Inflammatory macrophage treated with lipopolysaccharide for 4 hours (primary cell): ENCODE results near the gene ORC5.

Experiments
- DNase-seq: peaks from one replicate; pipeline ENCODE4 v3.0.0-alpha.2; 2020

Gene ORC5

DNA sequence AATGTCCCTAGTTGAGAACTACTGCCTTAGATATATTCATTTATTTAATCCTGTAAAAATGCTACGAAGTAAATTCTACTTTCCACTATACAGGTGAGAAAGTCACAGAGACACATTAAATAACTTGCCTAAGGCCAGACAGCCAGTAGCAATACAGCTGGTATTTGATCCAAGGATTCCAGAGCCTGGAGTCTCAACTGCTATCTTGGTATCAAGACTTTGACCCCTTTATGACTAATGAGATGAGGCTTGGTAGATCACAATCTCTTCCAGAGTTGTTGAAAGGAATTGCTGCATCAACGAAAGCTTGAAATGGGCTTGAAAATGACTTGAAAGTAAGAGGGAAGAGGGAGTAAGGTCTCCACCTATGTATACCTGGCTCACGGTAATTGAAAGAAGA is 83.3 kb downstream of the ORC5 start:
- DNase-seq, result no peak

DNA sequence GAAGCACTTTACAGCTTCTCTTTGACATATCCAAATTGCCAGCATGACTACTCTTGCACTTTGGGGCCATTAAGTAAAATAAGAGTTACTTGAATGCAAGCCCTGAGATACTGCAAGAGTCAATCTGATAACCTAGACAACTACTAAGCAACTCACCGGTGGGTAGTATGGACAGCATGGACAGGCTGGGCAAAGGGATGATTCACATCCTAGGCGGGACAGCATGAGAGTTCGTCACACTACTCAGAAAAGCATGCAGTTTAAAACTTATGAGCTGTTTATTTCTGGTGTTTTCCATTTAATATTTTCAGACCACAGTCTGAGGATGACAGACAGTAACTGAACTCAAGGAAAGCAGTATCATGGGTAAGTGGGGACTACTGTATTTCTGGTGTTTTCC is 84.0 kb downstream of the ORC5 start:
- DNase-seq, result no peak

DNA sequence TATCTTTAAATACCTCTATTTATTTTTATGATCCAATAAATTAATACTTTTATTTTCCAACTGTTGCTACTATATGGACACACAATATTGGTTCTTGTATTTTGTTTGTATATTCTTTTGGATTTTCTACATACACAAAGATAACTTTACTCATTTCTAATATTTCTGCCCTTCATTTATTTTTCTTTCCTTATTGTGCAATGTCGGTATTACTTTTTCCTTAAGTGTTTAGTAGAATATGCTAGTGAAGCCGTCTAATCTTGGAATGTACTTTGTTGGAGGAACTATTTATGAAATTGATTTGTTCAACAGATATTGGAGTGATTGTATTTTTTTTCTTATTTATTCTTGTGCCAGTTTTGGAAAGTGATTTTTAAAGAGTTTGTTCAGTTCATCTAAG is 94.0 kb downstream of the ORC5 start:
- DNase-seq, result no peak

DNA sequence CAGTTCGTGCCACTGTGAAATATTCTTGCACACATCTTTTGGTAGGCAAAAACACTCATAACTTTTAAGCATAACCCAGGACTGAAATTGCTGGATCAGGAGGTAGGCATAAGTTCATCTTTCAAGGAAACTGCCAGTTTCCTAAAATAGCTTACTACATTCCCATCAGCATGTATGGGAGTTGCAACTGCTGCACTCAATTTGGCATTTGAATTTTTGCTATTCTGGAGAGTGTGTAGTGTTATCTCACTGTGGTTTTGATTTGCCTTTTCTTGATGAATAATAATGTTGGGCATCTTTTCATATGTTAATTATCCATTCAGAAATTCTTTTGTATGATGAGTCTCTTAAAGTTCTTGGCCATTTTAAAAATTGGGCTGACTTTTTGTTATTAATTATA is 95.2 kb downstream of the ORC5 start:
- DNase-seq, result no peak

DNA sequence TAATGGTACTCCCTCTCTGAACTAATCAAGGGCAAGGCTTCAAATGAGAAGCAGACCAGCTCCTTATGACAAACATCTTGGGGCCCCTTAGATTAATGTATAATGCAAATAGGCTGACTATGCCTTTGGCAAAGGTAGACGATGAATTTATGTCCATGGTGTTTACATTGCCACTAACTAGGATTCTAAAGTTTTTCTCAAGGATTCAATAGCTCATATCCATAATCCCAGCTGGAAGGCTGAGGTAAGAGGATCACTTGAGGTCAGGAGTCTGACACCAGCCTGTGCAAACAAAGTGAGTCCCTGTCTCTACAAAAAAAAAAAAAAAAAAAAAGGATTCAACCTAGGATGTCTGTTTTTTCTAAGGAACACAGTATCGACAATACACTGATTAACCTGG is 96.5 kb downstream of the ORC5 start:
- DNase-seq, result no peak

DNA sequence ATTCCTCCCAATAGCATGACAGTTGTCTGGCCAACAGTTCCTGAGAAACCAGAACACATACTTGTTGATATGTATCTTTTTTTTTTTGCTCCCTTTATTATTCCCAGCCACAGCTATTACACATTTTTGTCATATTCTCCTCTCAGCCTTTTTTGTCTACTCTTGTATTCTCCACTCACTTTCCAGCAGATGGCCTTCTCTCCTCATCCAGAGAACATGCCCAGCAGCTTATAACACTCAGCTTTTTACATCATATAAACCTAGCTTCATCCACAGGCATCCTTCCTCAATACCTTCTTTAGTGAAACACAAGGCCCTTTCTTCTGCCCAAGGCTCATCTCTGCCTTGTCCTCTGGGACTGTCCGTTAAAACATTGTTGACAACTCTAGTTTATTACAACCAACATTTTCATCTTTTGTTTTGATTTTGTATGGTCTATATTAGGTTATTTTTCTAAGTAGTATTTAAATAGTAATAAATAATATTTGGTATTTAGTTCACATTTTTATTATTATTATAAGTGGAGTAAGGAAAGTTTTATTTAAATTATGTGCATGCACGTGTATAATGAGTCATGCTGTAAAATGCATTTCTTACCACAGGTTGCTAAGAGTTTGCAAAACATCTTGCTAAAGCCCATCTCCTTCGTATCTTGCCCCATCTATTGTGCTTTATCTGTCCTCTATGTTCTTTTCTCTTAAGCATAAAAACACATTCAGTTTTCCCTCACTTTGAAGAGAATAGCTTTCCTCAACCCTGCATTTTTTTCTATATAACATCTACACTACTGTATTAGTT is 101.5 kb downstream of the ORC5 start:
- DNase-seq, result no peak

DNA sequence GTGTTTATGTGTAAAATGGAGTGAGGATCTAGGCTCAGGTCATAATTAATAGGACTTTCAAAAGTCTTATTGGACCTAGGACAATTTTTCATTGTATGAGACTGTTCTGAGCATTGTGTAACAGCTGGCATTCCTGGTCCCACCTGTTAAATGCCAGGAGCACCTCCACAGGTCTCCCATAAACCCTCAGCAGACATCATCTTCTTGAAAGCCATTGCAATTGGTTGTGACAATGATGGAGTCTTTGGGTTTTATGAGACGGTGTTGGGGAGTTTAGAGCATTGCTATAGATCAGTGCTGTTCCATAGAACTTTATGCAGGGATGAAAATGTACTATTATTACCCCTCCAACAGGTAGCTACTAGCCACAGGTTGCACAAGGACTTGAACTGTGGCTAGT is 108.9 kb downstream of the ORC5 start:
- no peak for DNase-seq

DNA sequence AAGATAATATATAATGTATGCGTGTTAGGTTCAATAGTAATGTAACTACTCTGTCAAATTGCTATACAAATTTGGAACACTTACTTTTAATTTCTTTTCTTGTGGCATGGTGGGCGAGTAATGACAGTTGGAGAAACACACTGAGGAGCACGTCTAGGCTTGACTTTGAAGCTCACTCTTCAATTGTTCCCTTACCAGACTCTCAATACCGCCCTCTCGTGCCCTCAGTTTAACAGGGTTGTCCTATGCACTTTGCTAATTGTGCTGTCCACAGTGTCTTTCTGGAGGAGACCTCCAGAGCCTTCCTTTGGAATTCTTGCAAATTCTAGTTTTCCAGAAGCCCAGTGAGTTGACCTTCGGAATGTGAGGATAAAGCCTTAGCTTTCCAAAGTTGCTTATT is 111.1 kb downstream of the ORC5 start:
- no peak for DNase-seq

DNA sequence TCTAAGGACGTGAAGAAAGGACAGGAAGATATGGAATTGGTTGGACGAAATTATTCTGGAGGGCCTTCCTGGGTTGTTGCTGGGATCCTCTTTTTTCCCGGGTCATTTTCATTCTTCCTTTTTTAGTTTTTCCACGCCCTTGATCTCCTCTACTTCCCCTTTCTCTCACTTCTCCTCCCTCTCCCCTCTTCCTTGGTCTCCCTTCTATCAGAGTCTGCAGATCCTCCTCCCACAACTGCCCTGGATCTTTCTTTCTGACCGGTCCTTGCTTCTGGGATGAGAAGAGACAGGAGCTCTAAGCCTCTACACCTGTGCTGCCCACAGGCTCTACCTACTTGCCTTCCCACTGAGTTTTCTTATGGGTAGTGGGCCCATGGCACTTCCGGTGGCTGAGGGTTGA is 114.7 kb downstream of the ORC5 start:
- DNase-seq, result no peak

DNA sequence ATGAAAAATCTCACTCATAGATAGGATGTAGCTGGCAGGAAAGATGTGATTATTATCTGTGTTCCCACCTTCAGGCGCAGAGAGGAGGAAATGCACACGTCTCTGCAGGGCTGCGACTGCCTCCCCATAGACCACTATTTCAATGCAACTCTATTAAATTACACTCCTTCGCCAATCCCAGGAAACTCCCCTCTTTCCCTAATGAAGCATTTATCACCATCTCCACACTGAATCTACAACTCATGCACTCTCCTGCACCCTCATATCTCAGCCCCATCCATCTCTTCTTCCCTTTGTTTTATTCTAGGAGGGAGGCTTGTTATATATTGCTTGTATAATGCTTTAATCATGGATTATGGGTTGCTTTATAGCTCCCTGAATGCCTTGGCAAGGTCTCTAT is 116.6 kb downstream of the ORC5 start:
- DNase-seq, result no peak

DNA sequence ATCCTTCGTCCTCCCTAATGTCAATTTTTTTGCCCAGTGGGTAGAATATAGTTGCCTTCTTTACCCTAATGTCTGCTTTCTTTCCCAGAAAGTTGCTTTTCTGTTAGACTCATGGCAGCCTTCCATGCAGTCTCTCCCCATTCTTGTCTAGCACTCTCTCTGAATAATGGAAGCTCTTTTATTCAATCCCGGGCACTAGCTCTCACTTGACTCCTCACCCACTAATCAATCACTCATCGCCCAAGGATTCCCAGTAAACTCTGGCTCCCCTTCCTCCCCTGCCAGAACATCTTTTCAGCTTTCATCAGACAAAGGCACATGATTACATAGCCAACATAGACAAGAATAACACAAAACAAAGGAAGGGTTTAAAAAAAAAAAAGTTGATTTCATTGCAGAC is 118.2 kb downstream of the ORC5 start:
- DNase-seq, result no peak

DNA sequence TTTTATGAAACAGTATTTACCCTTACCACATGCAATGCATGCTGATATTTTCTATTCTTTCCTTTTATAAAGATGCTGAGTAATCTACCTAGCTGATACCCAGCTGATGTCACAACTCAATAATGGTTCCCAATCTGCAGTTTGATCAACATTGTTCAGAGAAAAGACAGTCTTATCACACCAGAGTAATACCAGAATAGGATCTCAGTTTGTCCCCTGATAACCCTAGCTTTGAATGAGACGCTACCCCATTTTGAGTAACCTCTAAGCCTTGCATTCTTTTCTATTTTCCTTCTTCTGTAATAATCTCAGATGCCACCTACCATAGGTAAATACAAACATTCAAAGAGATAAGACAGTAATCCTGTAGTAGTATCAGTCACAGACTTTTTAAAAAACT is 118.8 kb downstream of the ORC5 start:
- no peak for DNase-seq
